H1 (cell line): Measurements from ENCODE around the gene ALS2CL. TPM values are rescaled to one million over a fixed set of nuclear protein-coding genes. Genes with fewer than 3 reads are reported as not detected.

ENCODE experiments used
- NANOG ChIP-seq: IDR thresholded peaks from 2 replicates; pipeline ENCODE4 v1.6.1; 2011; ENCODE audit warnings: low read length, low read depth, mild to moderate bottlenecking, inconsistent platforms; ENCODE audit not compliant: insufficient read depth, poor library complexity, severe bottlenecking
- RNF2 ChIP-seq: fragments of 200-900, 300-1000 bp; sonication (generic); IDR thresholded peaks from 2 replicates; pipeline ENCODE4 v1.7.1; 2016; ENCODE audit warnings: borderline replicate concordance, low read depth, mild to moderate bottlenecking, antibody characterized with exemption, low read length; ENCODE audit not compliant: poor library complexity, severe bottlenecking; ENCODE audit errors: missing control alignments
- polyA plus RNA-seq, 7 experiments: library from polyadenylated mRNA; depleted of rRNA in 3 of 7; stranded (reverse) in 5 of 7; unstranded in 2 of 7; fragments of >200 nt in 5 of 7; fragments of 200-250 nt in 2 of 7; gene quantifications; 1 replicate in 5 of 7; 2 replicates in 1 of 7; 4 replicates in 1 of 7; pipeline versions ENCODE4 v1.2.1 to v1.2.3, GENCODE V29; 2011 to 2013; ENCODE audit warnings: missing spikeins in 2 of 7, mixed read lengths in 2 of 7
- total RNA-seq: library from RNA; stranded (reverse); fragmentation: NEBNext Ultra II Directional; extraction: Animal tissue kit (Norgen Biotek cat#: 25700); gene quantifications from 2 replicates; pipeline ENCODE4 v1.2.1, GENCODE V29; 2021

The ALS2CL gene
- total and polyA plus RNA-seq, 2 of the 8 experiments (the other 6 are each of a cell fraction or from before 2014, with no cell fraction given), result 4.8 to 5.4 TPM

DNA sequence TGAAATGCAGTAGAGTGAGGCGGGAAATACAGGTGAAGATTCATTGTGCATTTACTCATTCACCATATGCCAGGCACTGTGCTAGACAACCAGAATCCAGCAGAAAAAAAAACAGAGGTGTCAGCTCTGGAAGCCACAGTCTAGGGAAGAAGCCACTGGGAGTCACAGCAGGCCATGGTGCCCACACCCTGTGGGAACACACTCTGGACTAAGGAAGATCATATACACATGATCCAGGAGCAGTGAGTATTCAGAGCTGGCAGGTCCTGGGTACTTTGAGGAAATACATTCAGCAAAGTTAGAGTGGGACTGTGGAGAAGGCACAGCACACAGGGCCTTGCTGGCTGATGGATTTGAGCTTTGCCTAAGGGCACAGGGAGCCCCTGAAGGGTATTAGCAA, 66.4 kb downstream of the ALS2CL start (continued):
- TF ChIP-seq RNF2 (no peak), NANOG (no peak)
